ENCODE results near the gene ASH1L. TPM values are rescaled to one million over a fixed set of nuclear protein-coding genes. Genes with fewer than 3 reads are reported as not detected.

ASH1L gene
- total RNA-seq, 1 donor from 2014 or later: 43.7 TPM

DNA sequence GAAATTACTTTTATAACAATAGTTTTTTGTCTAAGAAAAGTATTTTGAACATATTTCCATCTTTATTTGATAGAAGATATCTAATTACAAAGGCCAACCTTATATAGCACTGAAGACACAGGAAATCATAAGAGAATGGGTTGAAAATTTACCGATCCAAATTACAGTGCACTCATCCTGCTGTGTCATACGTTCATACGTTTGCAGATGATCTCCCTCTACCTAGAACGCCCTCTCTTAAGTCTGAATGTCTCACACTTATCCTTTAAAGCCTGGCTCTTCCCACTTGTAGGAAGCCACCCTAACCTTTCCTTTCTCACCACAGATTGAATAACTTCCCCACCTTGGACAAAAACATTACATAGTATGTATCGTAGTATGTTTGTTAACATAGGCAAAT, 9.3 kb downstream of the ASH1L start:
- no peak overlapping the region for H3K27ac Mint-ChIP-seq

DNA sequence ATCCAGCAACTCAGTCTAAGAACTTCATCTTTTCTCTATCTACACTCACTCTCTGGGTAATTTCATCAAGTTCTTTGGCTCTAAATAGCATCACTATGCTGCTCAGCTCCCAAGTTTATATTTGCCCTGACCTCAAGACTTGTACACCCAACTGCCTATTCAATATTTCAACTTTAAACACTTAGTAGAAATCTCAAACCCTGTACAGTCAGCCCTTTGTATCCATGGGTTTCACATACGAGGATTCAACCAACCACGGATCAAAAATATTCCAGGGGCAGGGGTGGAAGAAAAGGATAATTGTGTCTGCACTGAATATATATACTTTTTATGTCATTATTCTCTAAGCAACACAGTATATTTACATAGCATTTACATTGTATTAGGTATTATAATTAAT, 13.9 kb downstream of the ASH1L start:
- H3K4me3 Mint-ChIP-seq: no peak overlapping the region
- no peak for DNase-seq (ENCODE audit: extremely low spot score, unreplicated experiment)
- H3K27me3 Mint-ChIP-seq: no peaks in the 10 kb centered on the region
- H3K4me1 Mint-ChIP-seq (ENCODE audit: unreplicated experiment): peaks cover 8% of the 10 kb centered on the region
- H3K9me3 Mint-ChIP-seq: peaks cover 4% of the 10 kb centered on the region
- peaks cover 12% of the 10 kb centered on the region for H3K36me3 Mint-ChIP-seq
- TF ChIP-seq, protein P1, sequence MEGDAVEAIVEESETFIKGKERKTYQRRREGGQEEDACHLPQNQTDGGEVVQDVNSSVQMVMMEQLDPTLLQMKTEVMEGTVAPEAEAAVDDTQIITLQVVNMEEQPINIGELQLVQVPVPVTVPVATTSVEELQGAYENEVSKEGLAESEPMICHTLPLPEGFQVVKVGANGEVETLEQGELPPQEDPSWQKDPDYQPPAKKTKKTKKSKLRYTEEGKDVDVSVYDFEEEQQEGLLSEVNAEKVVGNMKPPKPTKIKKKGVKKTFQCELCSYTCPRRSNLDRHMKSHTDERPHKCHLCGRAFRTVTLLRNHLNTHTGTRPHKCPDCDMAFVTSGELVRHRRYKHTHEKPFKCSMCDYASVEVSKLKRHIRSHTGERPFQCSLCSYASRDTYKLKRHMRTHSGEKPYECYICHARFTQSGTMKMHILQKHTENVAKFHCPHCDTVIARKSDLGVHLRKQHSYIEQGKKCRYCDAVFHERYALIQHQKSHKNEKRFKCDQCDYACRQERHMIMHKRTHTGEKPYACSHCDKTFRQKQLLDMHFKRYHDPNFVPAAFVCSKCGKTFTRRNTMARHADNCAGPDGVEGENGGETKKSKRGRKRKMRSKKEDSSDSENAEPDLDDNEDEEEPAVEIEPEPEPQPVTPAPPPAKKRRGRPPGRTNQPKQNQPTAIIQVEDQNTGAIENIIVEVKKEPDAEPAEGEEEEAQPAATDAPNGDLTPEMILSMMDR (conservative IDR thresholded peaks at IDR 0.05): no peak
- H3K27ac Mint-ChIP-seq: no peak overlapping the region

More for the DNA sequence above, 9.3 kb downstream of the ASH1L start:
- H3K4me3 Mint-ChIP-seq: no peak overlapping the region
- TF ChIP-seq, protein P1 (conservative IDR thresholded peaks at IDR 0.05): no peak
- peaks cover 4% of the 10 kb centered on the region for H3K9me3 Mint-ChIP-seq
- no peak for DNase-seq (ENCODE audit: extremely low spot score, unreplicated experiment)
- H3K4me1 Mint-ChIP-seq (ENCODE audit: unreplicated experiment): peaks cover 4% of the 10 kb centered on the region
- peaks cover 8% of the 10 kb centered on the region for H3K36me3 Mint-ChIP-seq
- no peaks in the 10 kb centered on the region for H3K27me3 Mint-ChIP-seq

DNA sequence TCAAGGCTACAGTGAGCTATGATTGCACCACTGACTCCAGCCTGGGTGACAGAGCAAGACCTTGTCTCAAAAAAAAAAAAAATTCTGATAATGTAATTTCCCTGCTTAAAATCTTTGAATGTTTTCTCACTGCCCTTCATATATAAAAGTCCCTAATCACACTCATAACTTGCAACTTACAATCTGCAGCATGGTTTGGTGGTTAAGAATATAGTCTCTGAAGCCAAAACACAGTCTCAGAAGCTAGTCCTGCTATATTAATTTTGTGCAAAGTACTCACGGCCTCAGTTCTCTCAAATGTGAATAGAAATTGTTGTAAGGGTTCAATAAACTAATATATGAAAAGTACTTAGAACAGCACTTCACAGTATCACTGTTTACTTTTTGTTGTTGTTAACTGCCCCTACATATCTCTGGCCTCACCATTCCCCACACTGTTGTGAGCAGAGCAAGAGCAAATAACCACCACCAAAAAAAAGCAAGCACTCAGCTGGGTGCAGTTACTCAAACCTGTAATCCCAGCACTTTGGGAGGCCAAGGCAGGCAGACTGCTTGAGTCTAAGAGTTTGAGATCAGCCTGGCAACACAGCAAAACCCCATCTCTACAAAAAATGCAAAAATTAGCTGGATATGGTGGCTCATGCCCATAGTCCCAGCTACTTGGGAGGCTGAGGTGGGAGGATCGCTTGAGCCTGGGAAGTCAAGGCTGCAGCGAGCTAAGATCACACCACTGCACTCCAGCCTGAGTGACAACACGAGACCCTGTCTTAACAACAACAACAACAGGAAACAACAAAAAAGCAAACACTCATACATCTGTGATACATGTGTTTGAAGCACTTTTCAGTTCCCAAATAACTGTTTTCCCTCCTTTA, 22.4 kb downstream of the ASH1L start:
- H3K36me3 Mint-ChIP-seq: no peaks in the 10 kb centered on the region
- TF ChIP-seq, protein P1 (conservative IDR thresholded peaks at IDR 0.05): no peak
- peak overlapping the region; percentile 5 for H3K27ac Mint-ChIP-seq
- no peaks in the 10 kb centered on the region for H3K9me3 Mint-ChIP-seq
- peaks cover 22% of the 10 kb centered on the region for H3K4me1 Mint-ChIP-seq (ENCODE audit: unreplicated experiment)
- H3K27me3 Mint-ChIP-seq: no peaks in the 10 kb centered on the region
- no peak for DNase-seq (ENCODE audit: extremely low spot score, unreplicated experiment)
- H3K4me3 Mint-ChIP-seq: no peak overlapping the region

DNA sequence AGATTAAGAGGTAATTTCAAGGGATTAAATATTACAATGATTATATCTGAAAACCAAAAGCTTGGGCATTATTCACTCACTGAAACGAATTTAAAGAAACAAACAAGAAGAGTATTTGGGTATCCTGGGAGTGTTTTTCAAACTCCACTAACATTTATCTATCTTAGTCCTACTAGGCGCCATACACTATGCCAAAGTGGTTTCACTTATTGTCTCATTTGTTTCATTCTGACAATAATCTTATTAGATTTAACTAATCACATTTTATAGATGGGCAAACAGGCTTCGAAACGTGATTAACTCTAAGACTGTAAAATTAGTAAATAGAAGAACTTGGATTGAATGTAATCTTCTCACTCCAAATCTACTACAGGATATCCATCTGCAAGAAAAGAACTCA, 25.4 kb downstream of the ASH1L start:
- H3K4me3 Mint-ChIP-seq: no peak overlapping the region
- TF ChIP-seq, protein P1 (conservative IDR thresholded peaks at IDR 0.05): no peak
- H3K36me3 Mint-ChIP-seq: peaks cover 4% of the 10 kb centered on the region
- no peaks in the 10 kb centered on the region for H3K27me3 Mint-ChIP-seq
- DNase-seq (ENCODE audit: extremely low spot score, unreplicated experiment): no peak
- H3K4me1 Mint-ChIP-seq (ENCODE audit: unreplicated experiment): peaks cover 22% of the 10 kb centered on the region
- H3K9me3 Mint-ChIP-seq: no peaks in the 10 kb centered on the region
- H3K27ac Mint-ChIP-seq: no peak overlapping the region

DNA sequence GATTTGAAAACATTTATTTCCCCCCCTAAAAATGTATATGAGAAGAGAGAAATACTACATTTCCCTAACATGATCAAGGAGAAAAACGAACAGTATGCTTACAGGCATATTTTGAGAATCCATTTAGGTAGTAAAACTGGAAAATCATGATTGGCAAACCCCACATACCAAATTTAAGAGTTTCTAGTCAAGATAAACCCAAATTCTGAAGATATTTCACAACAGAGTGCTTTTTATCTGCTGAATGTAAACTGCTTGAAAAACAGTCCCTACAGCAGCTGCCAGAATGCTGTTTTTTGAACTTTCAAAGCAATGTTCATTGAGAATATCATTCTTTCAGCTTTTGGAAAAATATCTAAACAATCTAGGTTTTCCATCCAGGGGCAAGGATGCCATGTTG, 31.0 kb downstream of the ASH1L start:
- Mint-ChIP-seq H3K27me3 (no peaks in the 10 kb centered on the region), H3K4me1 (ENCODE audit: unreplicated experiment) (peaks cover 12% of the 10 kb centered on the region), H3K36me3 (peaks cover 4% of the 10 kb centered on the region), H3K9me3 (no peaks in the 10 kb centered on the region), H3K27ac (peak overlapping the region; percentile 59), H3K4me3 (no peak overlapping the region)
- TF ChIP-seq, protein P1 (conservative IDR thresholded peaks at IDR 0.05): no peak
- DNase-seq (ENCODE audit: extremely low spot score, unreplicated experiment): no peak
